ENCODE data around the gene ZHX3. TPM values are rescaled to one million over a fixed set of nuclear protein-coding genes. Genes with fewer than 3 reads are reported as not detected.
A peak's percentile ranks its signal among the peaks of the same experiment; 100 is the strongest.

The ZHX3 gene
- total and polyA plus RNA-seq, 5 experiments from 2014 or later, result 3.3 to 14.4 (median 10.4) TPM

DNA sequence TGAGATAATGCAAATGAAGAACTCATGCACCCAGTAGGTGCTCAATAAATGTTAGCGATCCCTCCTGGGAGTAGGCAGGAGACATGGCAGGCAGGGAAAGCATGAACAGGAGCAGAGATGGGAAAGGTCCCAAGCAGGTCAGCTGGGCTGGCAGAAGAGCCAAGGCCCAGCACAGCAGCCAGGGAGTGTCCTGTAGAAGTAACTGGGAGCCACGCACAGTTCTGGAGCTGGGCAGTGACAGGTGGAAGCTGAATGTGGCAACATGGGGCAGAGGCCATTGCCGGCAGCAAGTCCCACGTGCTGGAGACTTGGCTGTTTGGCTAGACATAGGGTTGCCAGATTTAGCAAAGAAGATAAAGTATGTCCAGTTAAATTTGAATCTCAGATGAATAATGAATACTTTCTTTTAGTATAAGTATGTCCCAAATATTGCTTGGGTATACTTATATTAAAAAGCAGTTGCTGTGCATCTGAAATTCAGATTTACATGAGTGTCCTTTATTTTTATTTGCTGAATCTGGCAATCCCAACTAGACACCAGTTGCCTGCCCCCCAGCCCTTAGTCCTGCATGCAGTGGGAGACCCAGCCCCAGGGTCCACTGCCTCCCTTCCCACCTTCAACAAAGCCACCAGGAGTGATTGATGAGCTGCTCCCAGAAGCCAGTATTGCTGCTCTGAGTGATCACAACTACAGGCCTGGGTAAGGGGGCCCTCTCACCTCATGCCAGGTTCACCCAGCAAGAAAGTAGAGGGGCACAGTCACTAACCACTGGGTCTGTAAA is 19.4 kb upstream of the ZHX3 start:
- peak in 1 of 10 donors; percentile 43 for DNase-seq
- no peak overlapping the region for H3K27ac Mint-ChIP-seq
- no peaks in the 10 kb centered on the region for H3K36me3 Mint-ChIP-seq
- peaks cover 10 to 11% (median 10%) of the 10 kb centered on the region in 4 donors for H3K4me1 Mint-ChIP-seq
- H3K4me3 Mint-ChIP-seq, result no peak overlapping the region
- H3K9me3 Mint-ChIP-seq, result no peaks in the 10 kb centered on the region
- H3K27me3 Mint-ChIP-seq, result peaks cover 4 to 17% (median 8%) of the 10 kb centered on the region in 5 donors
- POLR2A ChIA-PET, result no interaction called here
- no peak for ATAC-seq

DNA sequence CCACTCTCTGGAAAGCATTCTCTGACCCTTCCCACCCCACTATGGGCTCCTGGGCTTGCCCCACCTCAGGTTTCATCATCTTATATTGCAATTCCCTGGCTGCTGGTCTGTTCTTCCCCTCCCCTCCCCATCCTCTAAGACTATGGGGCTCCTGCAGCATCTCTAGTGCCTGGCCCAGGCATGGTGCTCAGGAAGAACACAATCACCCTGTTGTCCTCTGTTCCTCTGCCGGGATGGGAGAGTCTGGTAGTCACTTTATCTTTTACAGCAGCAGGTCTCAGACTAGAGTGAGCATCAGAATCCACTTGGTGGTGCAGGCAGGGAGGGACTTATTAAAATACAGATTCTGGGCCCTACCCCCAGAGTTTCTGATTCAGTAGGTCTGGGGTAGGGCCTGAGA is 18.1 kb upstream of the ZHX3 start:
- peaks cover 10 to 11% (median 10%) of the 10 kb centered on the region in 4 donors for H3K4me1 Mint-ChIP-seq
- no peaks in the 10 kb centered on the region for H3K9me3 Mint-ChIP-seq
- H3K36me3 Mint-ChIP-seq, result no peaks in the 10 kb centered on the region
- peak overlapping the region in 1 of 10 donors; percentile 15 for H3K27ac Mint-ChIP-seq
- no peak for ATAC-seq
- peak in 1 of 10 donors; percentile 34 for DNase-seq
- POLR2A ChIA-PET, result interaction anchor here (0.7 kb wide), 1 partner anchor 163 kb away, joined by 3 read pairs; no protein-coding TSS in a partner anchor
- H3K4me3 Mint-ChIP-seq, result no peak overlapping the region
- peaks cover 4 to 17% (median 8%) of the 10 kb centered on the region in 5 donors for H3K27me3 Mint-ChIP-seq

DNA sequence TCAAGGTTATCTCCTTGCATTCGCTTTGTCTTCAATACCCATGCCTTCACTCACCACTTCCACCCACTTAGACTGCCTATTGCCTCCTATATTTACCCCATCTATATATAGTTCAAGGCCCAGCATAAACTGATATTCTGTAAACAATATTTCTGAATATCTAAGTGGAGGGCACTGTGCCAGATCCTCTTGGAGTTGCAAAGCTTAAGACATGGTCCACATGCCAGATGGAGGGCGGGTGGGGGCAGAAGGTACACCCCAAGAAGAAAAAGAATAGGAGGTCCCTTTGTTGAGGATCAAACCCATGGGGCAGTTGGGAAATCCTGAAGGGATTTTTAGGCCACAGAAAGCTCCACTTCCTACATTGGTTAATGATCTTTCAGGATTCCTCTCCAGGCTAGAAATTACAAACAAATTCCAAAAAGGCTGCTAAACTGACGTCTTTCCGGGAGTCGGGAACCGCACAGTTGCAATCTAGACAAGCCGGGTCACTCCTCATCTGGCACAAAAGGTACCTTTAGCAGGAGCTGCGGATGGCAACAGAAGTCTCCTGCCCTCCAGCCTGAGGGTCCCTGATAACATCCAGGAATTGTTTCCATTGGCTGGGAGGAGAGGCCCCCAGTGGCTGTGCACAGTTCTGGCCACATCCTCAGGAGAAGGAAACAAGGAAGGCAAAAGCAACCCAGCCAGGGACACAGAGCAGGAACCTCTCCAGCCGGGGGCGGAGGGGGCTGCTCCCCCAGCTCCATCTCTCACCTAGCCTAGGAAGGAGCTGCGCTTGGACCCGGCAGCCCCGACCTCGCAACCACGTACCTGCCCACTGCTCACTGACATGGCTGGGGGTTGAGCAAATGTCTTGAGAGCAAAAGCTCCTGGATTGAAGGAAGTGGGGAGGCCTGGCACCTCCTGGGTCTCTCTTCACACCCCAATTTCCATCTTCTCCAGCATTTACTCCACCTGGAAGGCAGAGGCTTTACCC is 17.2 kb upstream of the ZHX3 start:
- Mint-ChIP-seq H3K9me3 (no peaks in the 10 kb centered on the region), H3K27ac (no peak overlapping the region), H3K36me3 (no peaks in the 10 kb centered on the region), H3K27me3 (peaks cover 4 to 17% (median 6%) of the 10 kb centered on the region in 5 donors), H3K4me3 (no peak overlapping the region), H3K4me1 (peaks cover 6 to 9% (median 7%) of the 10 kb centered on the region in 4 donors)
- DNase-seq, result peak in 1 of 10 donors; percentile 37
- no peak for ATAC-seq
- POLR2A ChIA-PET, result no interaction called here

DNA sequence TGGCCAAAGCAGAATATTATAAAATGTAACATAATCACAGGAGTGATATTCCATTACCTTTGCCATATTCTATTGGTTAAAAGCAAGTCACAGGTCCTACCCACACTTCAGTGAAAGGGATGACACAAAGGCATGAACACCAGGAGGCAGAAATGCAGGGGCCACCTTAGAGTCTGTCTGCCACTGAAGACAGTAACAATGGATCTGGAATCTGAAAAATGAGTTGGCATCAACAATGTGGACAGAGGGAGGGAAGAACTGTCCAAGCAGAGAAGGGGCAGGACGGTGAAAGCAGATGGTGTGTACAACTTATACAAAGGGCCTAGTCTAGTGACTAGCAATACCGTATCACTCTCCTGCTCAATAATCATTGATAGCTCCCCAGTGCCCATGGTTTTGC is 16.5 kb upstream of the ZHX3 start:
- Mint-ChIP-seq H3K9me3 (no peaks in the 10 kb centered on the region), H3K27me3 (peaks cover 0 to 13% (median 4%) of the 10 kb centered on the region in 5 donors), H3K4me1 (peaks cover 5 to 12% (median 10%) of the 10 kb centered on the region in 4 donors), H3K4me3 (no peak overlapping the region), H3K36me3 (no peaks in the 10 kb centered on the region), H3K27ac (no peak overlapping the region)
- POLR2A ChIA-PET, result no interaction called here
- ATAC-seq (no peak), DNase-seq (peak in 1 of 10 donors; percentile 8)

DNA sequence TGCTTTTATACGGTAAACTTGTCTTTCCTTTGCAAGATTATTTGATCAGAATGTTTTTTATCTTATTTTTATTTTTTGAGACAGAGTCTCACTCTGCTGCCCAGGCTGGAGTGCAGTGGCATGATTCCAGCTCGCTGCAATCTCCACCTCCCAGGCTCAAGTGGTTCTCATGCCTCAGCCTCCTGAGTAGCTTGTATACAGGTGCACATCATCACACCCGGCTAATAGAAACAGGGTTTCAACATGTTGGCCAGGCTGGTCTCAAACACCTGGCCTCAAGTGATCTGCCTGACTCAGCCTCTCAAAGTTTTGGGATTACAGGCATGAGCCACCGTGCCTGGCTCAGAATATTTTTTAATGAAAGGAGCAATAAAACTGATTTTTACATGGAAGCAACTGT is 14.2 kb upstream of the ZHX3 start:
- POLR2A ChIA-PET, result no interaction called here
- H3K4me3 Mint-ChIP-seq, result no peak overlapping the region

DNA sequence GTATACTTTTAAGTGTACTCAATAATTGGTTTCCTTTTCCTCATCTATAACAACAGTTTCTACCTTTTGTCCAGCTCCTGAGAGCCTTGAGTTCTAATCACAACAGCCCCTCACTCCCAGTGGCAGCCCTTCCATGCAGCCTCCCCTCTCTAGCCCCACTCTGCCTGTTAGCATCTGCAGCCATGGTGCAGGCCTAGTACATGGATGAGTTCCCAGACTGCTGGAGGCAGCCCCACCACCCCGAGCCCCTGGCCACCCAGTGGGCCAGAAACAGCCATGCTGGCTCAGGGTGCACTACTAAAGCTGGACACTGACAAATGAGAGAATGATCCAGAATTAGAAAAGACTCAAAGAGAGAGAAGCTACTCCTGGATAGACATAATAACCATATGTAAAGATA is 13.4 kb upstream of the ZHX3 start:
- no peaks in the 10 kb centered on the region for H3K9me3 Mint-ChIP-seq

More for the DNA sequence above, 14.2 kb upstream of the ZHX3 start:
- DNase-seq, result no peak
- no peak overlapping the region for H3K27ac Mint-ChIP-seq
- H3K27me3 Mint-ChIP-seq, result peaks cover 0 to 8% (median 3%) of the 10 kb centered on the region in 5 donors
- H3K9me3 Mint-ChIP-seq, result no peaks in the 10 kb centered on the region
- H3K36me3 Mint-ChIP-seq, result no peaks in the 10 kb centered on the region
- H3K4me1 Mint-ChIP-seq, result peaks cover 5 to 16% (median 13%) of the 10 kb centered on the region in 4 donors
- no peak for ATAC-seq

DNA sequence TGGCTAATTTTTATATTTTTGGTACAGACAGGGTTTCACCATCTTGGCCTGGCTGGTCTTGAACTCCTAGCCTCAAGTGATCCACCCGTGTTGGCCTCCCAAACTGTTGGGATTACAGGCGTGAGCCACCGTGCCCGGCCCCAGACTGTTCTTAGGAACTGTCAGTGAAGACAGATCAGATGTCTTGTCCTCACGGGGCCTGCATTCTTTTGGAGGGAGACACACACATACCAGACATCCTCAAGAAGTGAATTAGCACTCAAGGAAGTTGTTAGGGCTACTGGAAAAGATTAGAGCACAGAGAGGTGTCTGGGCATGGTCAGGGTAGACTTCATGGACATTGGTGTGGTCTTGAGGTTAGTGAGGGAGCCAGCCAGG is 12.8 kb upstream of the ZHX3 start:
- Mint-ChIP-seq H3K4me3 (no peak overlapping the region), H3K36me3 (no peaks in the 10 kb centered on the region), H3K27ac (no peak overlapping the region), H3K9me3 (no peaks in the 10 kb centered on the region), H3K27me3 (peaks cover 0 to 4% (median 0%) of the 10 kb centered on the region in 5 donors), H3K4me1 (peaks cover 5 to 16% (median 13%) of the 10 kb centered on the region in 4 donors)
- DNase-seq, result no peak
- POLR2A ChIA-PET, result no interaction called here
- ATAC-seq, result no peak

More for the DNA sequence above, 13.4 kb upstream of the ZHX3 start:
- H3K27ac Mint-ChIP-seq, result peak overlapping the region in 1 of 10 donors; percentile 58
- peaks cover 0 to 4% (median 0%) of the 10 kb centered on the region in 5 donors for H3K27me3 Mint-ChIP-seq
- ATAC-seq (no peak), DNase-seq (peak in 1 of 10 donors; percentile 10)
- H3K4me3 Mint-ChIP-seq, result no peak overlapping the region
- H3K36me3 Mint-ChIP-seq, result no peaks in the 10 kb centered on the region
- peaks cover 5 to 16% (median 13%) of the 10 kb centered on the region in 4 donors for H3K4me1 Mint-ChIP-seq
- POLR2A ChIA-PET, result no interaction called here

DNA sequence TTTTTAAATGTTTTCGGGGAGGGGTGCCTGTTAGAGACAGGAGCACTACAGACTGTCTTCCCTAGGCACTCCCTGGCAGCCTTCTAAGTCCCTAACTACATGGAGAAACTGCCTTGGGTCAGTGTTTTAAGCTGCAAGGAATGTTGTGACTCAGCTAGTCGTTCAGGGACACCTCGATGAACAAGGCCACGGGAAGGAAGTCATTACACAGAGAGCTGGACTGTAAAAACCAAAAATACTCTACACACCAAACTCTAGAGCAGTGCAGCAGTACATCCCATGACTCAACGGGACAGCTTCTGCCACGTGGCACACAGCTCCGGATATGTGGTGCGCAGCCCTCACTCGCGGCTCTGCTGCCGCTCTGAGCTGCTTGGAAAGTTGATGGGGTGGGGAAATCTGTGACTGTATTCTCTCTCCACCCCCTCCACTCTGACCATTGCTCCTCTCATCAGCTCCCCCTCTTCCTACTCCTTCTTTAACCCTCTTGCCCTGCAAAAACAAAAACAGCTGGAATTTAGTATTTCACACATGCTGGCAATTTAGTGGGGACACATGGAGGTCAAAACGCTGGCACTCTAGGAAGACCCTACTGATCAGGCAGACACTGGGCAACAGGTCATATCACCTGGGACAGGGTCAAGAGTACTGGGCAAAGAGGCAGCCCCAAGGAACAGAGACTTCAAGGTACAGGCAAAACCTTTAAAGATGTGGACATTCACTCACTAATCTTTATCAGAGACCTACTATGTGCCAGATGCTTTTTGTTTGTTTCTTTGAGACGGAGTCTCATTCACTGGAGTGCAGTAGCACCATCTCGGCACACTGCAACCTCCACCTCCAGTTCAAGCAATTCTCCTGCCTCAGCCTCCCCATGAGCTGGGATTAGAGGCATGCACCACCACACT is 12.2 kb upstream of the ZHX3 start:
- Mint-ChIP-seq H3K9me3 (no peaks in the 10 kb centered on the region), H3K27ac (peak overlapping the region in 6 of 10 donors; percentile 9 to 65 (median 46)), H3K4me1 (peaks cover 5 to 16% (median 13%) of the 10 kb centered on the region in 4 donors), H3K36me3 (no peaks in the 10 kb centered on the region), H3K4me3 (peak overlapping the region in 8 of 10 donors; percentile 11 to 50 (median 28)), H3K27me3 (peaks cover 0 to 2% (median 0%) of the 10 kb centered on the region in 5 donors)
- POLR2A ChIA-PET, result interaction anchor here (1.1 kb wide), 1 partner anchor 13 kb away, joined by 3 read pairs; the partner anchor contains the start of gene ZHX3
- DNase-seq, result peak; percentile 11 to 72 (median 40)
- peak; percentile 100 for ATAC-seq

DNA sequence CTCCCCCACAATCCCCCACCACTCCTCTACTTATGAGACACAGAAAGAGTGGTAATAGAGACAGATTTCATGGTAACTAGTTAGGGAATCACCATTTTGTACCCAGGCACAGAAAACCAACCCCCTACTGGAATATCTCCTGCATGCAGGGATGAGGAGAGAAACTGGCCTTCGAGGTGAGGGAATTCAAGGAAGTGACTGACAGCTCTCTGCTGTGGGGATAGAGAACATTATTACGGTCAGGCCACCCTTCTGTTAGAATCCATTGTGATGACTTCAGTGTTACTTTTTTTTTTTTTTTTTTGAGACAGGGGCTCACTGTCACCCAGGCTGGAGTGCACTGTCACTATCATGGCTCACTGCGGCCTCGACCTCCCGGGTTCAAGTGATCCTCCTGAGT is 9.6 kb upstream of the ZHX3 start:
- H3K9me3 Mint-ChIP-seq, result no peaks in the 10 kb centered on the region
- H3K4me1 Mint-ChIP-seq, result peaks cover 5 to 16% (median 13%) of the 10 kb centered on the region in 4 donors
- H3K27me3 Mint-ChIP-seq, result no peaks in the 10 kb centered on the region
- ATAC-seq (no peak), DNase-seq (no peak)
- H3K36me3 Mint-ChIP-seq, result no peaks in the 10 kb centered on the region
- H3K27ac Mint-ChIP-seq, result no peak overlapping the region
- H3K4me3 Mint-ChIP-seq, result no peak overlapping the region
- POLR2A ChIA-PET, result interaction anchor here (0.6 kb wide), 1 partner anchor 286 kb away, joined by 4 read pairs; no protein-coding TSS in a partner anchor

DNA sequence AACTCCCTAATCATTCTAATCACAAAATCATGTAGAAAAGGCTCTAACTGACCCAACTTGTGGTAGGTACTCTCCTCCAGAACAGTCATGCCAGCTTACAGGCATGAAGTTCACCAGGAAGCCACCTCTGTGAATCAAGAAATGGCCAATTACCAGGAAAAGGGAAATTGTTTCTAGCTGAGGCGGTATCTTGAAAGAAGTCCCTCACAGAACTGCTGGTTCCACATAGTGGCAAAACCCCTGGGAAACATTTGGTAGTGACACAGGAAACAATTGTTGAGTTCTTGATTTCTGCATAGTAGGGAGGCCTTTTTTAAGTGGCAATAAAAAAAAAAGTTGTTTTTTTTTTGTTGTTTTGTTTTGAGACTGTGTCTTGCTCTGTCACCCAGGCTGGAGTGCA is 3.4 kb upstream of the ZHX3 start:
- no peaks in the 10 kb centered on the region for H3K36me3 Mint-ChIP-seq
- H3K9me3 Mint-ChIP-seq, result no peaks in the 10 kb centered on the region
- POLR2A ChIA-PET, result no interaction called here
- H3K4me1 Mint-ChIP-seq, result peaks cover 9 to 19% (median 17%) of the 10 kb centered on the region in 4 donors
- H3K4me3 Mint-ChIP-seq, result no peak overlapping the region
- DNase-seq (no peak), ATAC-seq (no peak)
- peak overlapping the region in 2 of 10 donors; percentile 51 to 63 for H3K27ac Mint-ChIP-seq
- no peaks in the 10 kb centered on the region for H3K27me3 Mint-ChIP-seq

DNA sequence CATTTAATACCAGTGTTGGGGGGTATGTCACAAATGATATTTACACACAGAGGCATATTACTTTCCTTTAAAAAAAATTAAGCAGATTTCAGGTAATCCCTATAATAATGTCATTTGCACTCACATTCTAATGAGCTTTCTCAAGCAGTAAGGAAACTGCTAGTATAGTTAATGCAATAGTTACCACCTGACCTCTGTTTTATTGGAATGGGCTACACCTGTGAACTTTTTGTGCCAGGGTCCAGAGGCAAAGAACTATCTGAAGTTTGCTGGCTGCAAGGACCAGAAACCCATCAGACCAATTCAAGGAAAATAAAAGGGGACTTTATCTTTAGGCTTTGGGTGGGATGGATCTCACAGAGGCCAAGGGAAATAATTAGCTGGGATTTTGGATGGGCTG is 2.9 kb upstream of the ZHX3 start:
- H3K9me3 Mint-ChIP-seq, result no peaks in the 10 kb centered on the region
- DNase-seq (no peak), ATAC-seq (no peak)
- no peaks in the 10 kb centered on the region for H3K36me3 Mint-ChIP-seq
- peak overlapping the region in 4 of 10 donors; percentile 0 to 52 (median 41) for H3K27ac Mint-ChIP-seq
- no peaks in the 10 kb centered on the region for H3K27me3 Mint-ChIP-seq
- POLR2A ChIA-PET, result no interaction called here
- peaks cover 9 to 22% (median 20%) of the 10 kb centered on the region in 4 donors for H3K4me1 Mint-ChIP-seq
- H3K4me3 Mint-ChIP-seq, result no peak overlapping the region

DNA sequence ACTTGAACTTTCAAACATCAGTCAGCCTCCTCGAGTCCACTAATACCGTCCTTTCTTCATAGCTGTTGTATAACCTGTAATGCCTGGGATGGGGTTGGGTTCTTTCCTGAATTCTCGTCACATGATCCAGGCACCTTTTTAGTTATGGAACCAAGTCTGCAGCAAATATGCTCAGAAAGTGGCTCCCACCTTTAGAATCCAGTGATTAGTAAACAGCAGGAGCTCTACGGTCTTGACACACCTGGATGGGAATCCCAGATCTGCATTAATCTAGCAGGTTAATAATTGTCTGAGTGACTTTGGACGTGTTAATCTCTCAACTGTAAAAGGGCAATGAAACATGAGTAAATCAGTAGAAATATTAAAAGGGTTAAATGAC is 729 bp upstream of the ZHX3 start:
- Mint-ChIP-seq H3K36me3 (no peaks in the 10 kb centered on the region), H3K27me3 (no peaks in the 10 kb centered on the region), H3K4me1 (peaks cover 9 to 24% (median 21%) of the 10 kb centered on the region in 4 donors), H3K27ac (peak overlapping the region in 8 of 10 donors; percentile 20 to 86 (median 72)), H3K9me3 (no peaks in the 10 kb centered on the region), H3K4me3 (peak overlapping the region; percentile 49 to 87 (median 72))
- POLR2A ChIA-PET, result interaction anchor here (1.1 to 1.4 kb wide), 2 partner anchors 161 to 183 kb away, joined by 3 to 8 read pairs; no protein-coding TSS in a partner anchor
- ATAC-seq, result no peak
- no peak for DNase-seq
